ENCODE data around the gene MBD3L1. TPM values are rescaled to one million over a fixed set of nuclear protein-coding genes. Genes with fewer than 3 reads are reported as not detected.

MBD3L1 gene
- total RNA-seq (2016; rRNA removed; fragmentation: Illumina TruSeq; extraction: Trizol) (not detected in 2 replicates), polyA plus RNA-seq (2011; rRNA removed) (not detected in 2 replicates), polyA minus RNA-seq (2011; rRNA and poly(A)+ RNA removed; ENCODE audit: low replicate concordance) (not detected in 2 replicates), Bru-seq, nascent RNA (percentile 8 among the genes with signal in this experiment), BruChase-seq, experiment 1, labeled RNA remaining after a 6-hour chase (not detected), BruChase-seq, experiment 2, labeled RNA remaining after a 2-hour chase (not detected)
- total RNA-seq (2016; cell fraction: cytosol; rRNA removed; fragmentation: Illumina TruSeq; extraction: Trizol; ENCODE audit: low read depth): not detected in 2 replicates
- not detected in 2 replicates for total RNA-seq (2016; cell fraction: insoluble cytoplasmic fraction; rRNA removed; fragmentation: Illumina TruSeq; extraction: Trizol)
- total RNA-seq (2016; cell fraction: membrane; rRNA removed; fragmentation: Illumina TruSeq; extraction: Trizol): not detected in 2 replicates
- not detected in 2 replicates for total RNA-seq (2016; cell fraction: nucleus; rRNA removed; fragmentation: Illumina TruSeq; extraction: Trizol)
- polyA plus RNA-seq (2011; cell fraction: cytosol; rRNA removed): not detected in 2 replicates
- polyA plus RNA-seq (2011; cell fraction: nucleus; rRNA removed): not detected in 2 replicates
- polyA plus RNA-seq (2012): not detected in 2 replicates
- polyA plus RNA-seq (2016; cell fraction: cytosol; fragmentation: Illumina TruSeq; extraction: Trizol; ENCODE audit: low read depth): not detected in 2 replicates
- not detected in 2 replicates for polyA plus RNA-seq (2016; cell fraction: insoluble cytoplasmic fraction; fragmentation: Illumina TruSeq; extraction: Trizol; ENCODE audit: low read depth)
- not detected in 2 replicates for polyA plus RNA-seq (2016; cell fraction: membrane; fragmentation: Illumina TruSeq; extraction: Trizol; ENCODE audit: low read depth)
- polyA plus RNA-seq (2016; cell fraction: nucleus; fragmentation: Illumina TruSeq; extraction: Trizol; ENCODE audit: insufficient read depth, low read depth): not detected in 2 replicates
- not detected in 2 replicates for polyA minus RNA-seq (2011; cell fraction: cytosol; rRNA and poly(A)+ RNA removed)
- not detected in 2 replicates for polyA minus RNA-seq (2011; cell fraction: nucleus; rRNA and poly(A)+ RNA removed)
- long read RNA-seq, experiment 1: 0 reads
- long read RNA-seq, experiment 2: 0 reads

DNA sequence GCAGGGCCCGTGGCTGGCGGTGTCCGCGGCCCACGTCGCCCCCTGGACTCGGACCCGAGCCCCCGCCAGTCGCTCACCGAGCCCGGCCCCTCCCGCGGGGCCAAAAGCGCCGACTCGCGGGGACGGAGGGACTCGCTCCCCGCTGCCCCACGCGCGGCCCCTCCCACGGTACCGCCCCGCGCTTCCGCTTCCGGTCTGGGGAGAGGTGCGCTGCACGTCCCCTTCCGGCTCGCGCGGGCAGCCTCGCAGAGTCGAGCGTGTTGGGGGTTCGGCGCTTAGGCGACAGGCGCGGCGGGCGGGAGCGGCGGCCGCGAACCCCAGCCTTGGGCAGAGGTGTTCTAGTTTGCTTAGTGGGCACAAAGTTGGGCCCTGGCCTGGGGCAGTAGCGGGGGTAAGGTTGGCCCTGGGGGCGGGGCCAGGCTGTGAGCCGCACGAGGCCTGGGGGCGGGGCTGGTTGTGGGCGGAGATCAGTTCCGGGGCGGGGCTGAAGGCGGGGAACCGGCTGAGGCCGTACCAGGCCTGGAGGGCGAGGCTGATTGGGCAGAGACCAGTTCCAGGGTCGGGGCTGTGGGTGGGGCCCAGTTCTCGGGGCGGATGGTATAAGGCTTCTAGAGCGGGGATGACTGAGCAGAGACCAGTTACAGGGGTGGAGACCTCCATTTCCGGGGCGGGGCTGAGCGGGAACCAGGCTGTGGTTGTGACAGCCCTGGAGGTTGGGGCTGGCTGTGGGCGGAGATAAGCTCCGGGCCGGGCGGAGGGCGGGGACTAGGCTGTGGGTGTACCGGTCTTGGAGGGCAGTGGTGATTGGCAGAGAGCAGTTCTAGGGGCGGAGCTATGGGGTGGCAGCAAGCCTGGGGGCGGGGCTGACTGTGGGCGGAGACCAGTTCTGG is at the start of gene MBD3L1, which contains the start of gene ZNF558:
MBD3L1 (plus strand) TSS at position 246 of the 890 bp plus-strand sequence. CDS start 10,302 bp downstream, outside the sequence.
ZNF558 (minus strand) TSS at position 173 of the 890 bp plus-strand sequence. CDS start 9,645 bp downstream, outside the sequence.
- FAIRE-seq: no peak
- TF ChIP-seq ZFY (CRISPR knock-in tag; IDR thresholded peaks at IDR 0.05) (peak; percentile 55), SP5 (CRISPR knock-in tag; IDR thresholded peaks at IDR 0.05; ENCODE audit: borderline replicate concordance, low read depth) (peak; percentile 33; the same call in 1 of the 2 replicates), ETV6 (CRISPR knock-in tag; conservative IDR thresholded peaks at IDR 0.05) (peak; percentile 47; the same call in 1 of the 2 replicates), ZFP82 (CRISPR knock-in tag; IDR thresholded peaks at IDR 0.05; ENCODE audit: borderline replicate concordance) (0 out of 2 replicates have a peak, but pooled peaks have one; percentile 35), MAZ (IDR thresholded peaks at IDR 0.05; ENCODE audit: borderline replicate concordance, low read depth, low read length) (no peak), MAZ (CRISPR knock-in tag; IDR thresholded peaks at IDR 0.05; ENCODE audit: low read depth) (peak; percentile 59; the same call in 1 of the 2 replicates), AHR (CRISPR knock-in tag; IDR thresholded peaks at IDR 0.05) (0 out of 2 replicates have a peak, but pooled peaks have one; percentile 18), SAFB2 (CRISPR knock-in tag; IDR thresholded peaks at IDR 0.05; ENCODE audit: borderline replicate concordance, low read depth) (0 out of 2 replicates have a peak, but pooled peaks have one; percentile 30), ZNF589 (CRISPR knock-in tag; conservative IDR thresholded peaks at IDR 0.05) (0 out of 2 replicates have a peak, but pooled peaks have one; percentile 43), DMAP1 (CRISPR knock-in tag; IDR thresholded peaks at IDR 0.05) (peak; percentile 79; the same call in 1 of the 2 replicates), ZNF776 (CRISPR knock-in tag; IDR thresholded peaks at IDR 0.05) (0 out of 2 replicates have a peak, but pooled peaks have one; percentile 24), ZNF709 (CRISPR knock-in tag; IDR thresholded peaks at IDR 0.05) (peak; percentile 28; the same call in 1 of the 2 replicates), ZNF883 (CRISPR knock-in tag; IDR thresholded peaks at IDR 0.05; ENCODE audit: not compliant biosample characterization) (peak; percentile 49), ZNF337 (CRISPR knock-in tag; IDR thresholded peaks at IDR 0.05; ENCODE audit: borderline replicate concordance, low read depth) (no peak), ZNF331 (CRISPR knock-in tag; IDR thresholded peaks at IDR 0.05) (peak; percentile 32; the same call in 1 of the 2 replicates), SP2 (CRISPR knock-in tag; IDR thresholded peaks at IDR 0.05) (peak; percentile 74), KDM2A (CRISPR knock-in tag; IDR thresholded peaks at IDR 0.05; ENCODE audit: borderline replicate concordance, low read depth) (0 out of 2 replicates have a peak, but pooled peaks have one; percentile 58), SAP130 (CRISPR knock-in tag; IDR thresholded peaks at IDR 0.05; ENCODE audit: low read depth) (peak; percentile 70; the same call in 1 of the 2 replicates)
- TF ChIP-seq, protein P1, sequence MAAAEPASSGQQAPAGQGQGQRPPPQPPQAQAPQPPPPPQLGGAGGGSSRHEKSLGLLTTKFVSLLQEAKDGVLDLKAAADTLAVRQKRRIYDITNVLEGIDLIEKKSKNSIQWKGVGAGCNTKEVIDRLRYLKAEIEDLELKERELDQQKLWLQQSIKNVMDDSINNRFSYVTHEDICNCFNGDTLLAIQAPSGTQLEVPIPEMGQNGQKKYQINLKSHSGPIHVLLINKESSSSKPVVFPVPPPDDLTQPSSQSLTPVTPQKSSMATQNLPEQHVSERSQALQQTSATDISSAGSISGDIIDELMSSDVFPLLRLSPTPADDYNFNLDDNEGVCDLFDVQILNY (CRISPR knock-in tag; conservative IDR thresholded peaks at IDR 0.05): peak; percentile 56; the same call in 1 of the 2 replicates

More for the DNA sequence above, at the start of gene MBD3L1, which contains the start of gene ZNF558:
- in situ Hi-C loops (cut with HindIII; ENCODE audit: extremely low pct_ligation_motif_present, low pct_unique_long_range_greater_than_20kb): no loop called here
- no peaks in the 10 kb centered on the region for H4K20me1 ChIP-seq (ENCODE audit: insufficient read depth, low read length)
- H3K4me3 ChIP-seq (replicated peaks in 1 of 3; ENCODE audit: insufficient read depth in 1 of 3, low read depth in 2 of 3, low read length in 3 of 3): peak within 1 kb of the TSS; percentile 59 to 76 (median 62); a peak in 5 of 6 replicates
- no TSS peak for BruUV-seq (replicated peaks)
- H3K9ac ChIP-seq (ENCODE audit: insufficient read depth, low read depth, low read length): peak within 1 kb of the TSS; percentile 79
- intact Hi-C loops (cut with micrococcal nuclease; ENCODE audit: unreplicated experiment): no loop called here
- ATAC-seq (peak; percentile 93), DNase-seq (ENCODE audit: low spot score) (peak; percentile 80)
- H3K4me2 ChIP-seq (ENCODE audit: low read depth, low read length): peak within 1 kb of the TSS; percentile 47
- no peak within 1 kb of the TSS for H2AFZ ChIP-seq (ENCODE audit: low read length)
- no peaks in the 10 kb centered on the region for H3K36me3 ChIP-seq (replicated peaks in 1 of 2; ENCODE audit: control insufficient read depth in 1 of 2, insufficient read depth in 2 of 2, low read length in 2 of 2)
- peaks cover 5% of the 10 kb centered on the region; the same call in 1 of the 2 replicates for H3K4me1 ChIP-seq (ENCODE audit: insufficient read depth, low read length)
- CTCF ChIA-PET (ENCODE audit: low intra/inter-chr PET ratio, low total read pairs): no interaction called here
- H3K27me3 ChIP-seq (ENCODE audit: control insufficient read depth in 1 of 2, insufficient read depth in 2 of 2, low read length in 2 of 2): no peaks in the 10 kb centered on the region
- POLR2A ChIA-PET: interaction anchor here (1.1 to 1.5 kb wide), 2 partner anchors 8 to 987 kb away, joined by 3 to 4 read pairs; partner anchors contain the start of gene FBXL12
- H3K27ac ChIP-seq (ENCODE audit: extremely low read length, insufficient read depth, low read length): peak within 1 kb of the TSS; percentile 85
- H3K79me2 ChIP-seq (ENCODE audit: insufficient read depth, low read length): no peaks in the 10 kb centered on the region
- H3K9me3 ChIP-seq (ENCODE audit: low read length): peaks cover 36% of the 10 kb centered on the region
- 24% methylated on average over 28 of the region's 78 CpGs for WGBS (ENCODE audit: low lambda C conversion rate)

Data from HepG2 (cell line).